Neural progenitor cell (in vitro differentiated cells): ENCODE results near the gene KCTD12. TPM values are rescaled to one million over a fixed set of nuclear protein-coding genes. Genes with fewer than 3 reads are reported as not detected.

ENCODE experiments used
- DNase-seq: peaks from one replicate; pipeline ENCODE4 v3.0.0-alpha.2; 2016; ENCODE audit warnings: low spot score
- H2AFZ ChIP-seq: fragments of 200-600 bp; sonication (generic); replicated peaks from 2 replicates; pipeline ENCODE4 v1.6.1; 2016; ENCODE audit warnings: antibody characterized with exemption
- H3F3A ChIP-seq: fragments of 200-600 bp; sonication (generic); 2 replicates; pipeline ENCODE4 v1.6.1; 2016; ENCODE audit warnings: antibody characterized with exemption, low read depth
- H3K27ac ChIP-seq: fragments of 200-600 bp; sonication (generic); 2 replicates; pipeline ENCODE4 v1.5.1; 2016; ENCODE audit warnings: mild to moderate bottlenecking
- H3K27me3 ChIP-seq: fragments of 200-600 bp; sonication (generic); 2 replicates; pipeline ENCODE4 v1.6.1; 2016; ENCODE audit warnings: mild to moderate bottlenecking, moderate library complexity
- H3K36me3 ChIP-seq: fragments of 200-600 bp; sonication (generic); 2 replicates; pipeline ENCODE4 v1.5.1; 2016
- H3K4me1 ChIP-seq: fragments of 200-600 bp; sonication (generic); 2 replicates; pipeline ENCODE4 v1.6.1; 2016; ENCODE audit warnings: mixed run types
- H3K4me2 ChIP-seq: fragments of 200-600 bp; sonication (generic); 2 replicates; pipeline ENCODE4 v1.6.1; 2016
- H3K4me3 ChIP-seq: fragments of 200-600 bp; sonication (generic); 2 replicates; pipeline ENCODE4 v1.5.1; 2016
- H3K79me2 ChIP-seq: fragments of 200-600 bp; sonication (generic); 2 replicates; pipeline ENCODE4 v1.6.1; 2016; ENCODE audit warnings: low read depth
- H3K9ac ChIP-seq: fragments of 200-600 bp; sonication (generic); 2 replicates; pipeline ENCODE4 v1.6.1; 2016
- H3K9me3 ChIP-seq: fragments of 200-600 bp; sonication (generic); 2 replicates; pipeline ENCODE4 v1.5.1; 2016; ENCODE audit warnings: low read depth
- H4K20me1 ChIP-seq: fragments of 200-600 bp; sonication (generic); 2 replicates; pipeline ENCODE4 v1.6.1; 2016; ENCODE audit warnings: low read depth
- H3K27ac Mint-ChIP-seq: 3 replicates; pipeline ENCODE4 v1.8.0; 2021; ENCODE audit warnings: mixed read lengths
- H3K27me3 Mint-ChIP-seq: 2 replicates; pipeline ENCODE4 v1.8.0; 2022; ENCODE audit warnings: low read depth, mild to moderate bottlenecking, inconsistent platforms, moderate library complexity, mixed read lengths; ENCODE audit not compliant: insufficient read depth
- H3K36me3 Mint-ChIP-seq: 3 replicates; pipeline ENCODE4 v1.8.0; 2021; ENCODE audit warnings: mixed read lengths
- H3K4me1 Mint-ChIP-seq: 3 replicates; pipeline ENCODE4 v1.8.0; 2021; ENCODE audit warnings: mixed read lengths
- H3K4me3 Mint-ChIP-seq: 3 replicates; pipeline ENCODE4 v1.8.0; 2021; ENCODE audit warnings: mild to moderate bottlenecking, moderate library complexity, mixed read lengths
- H3K9me3 Mint-ChIP-seq: 3 replicates; pipeline ENCODE4 v1.8.0; 2020; ENCODE audit warnings: mixed read lengths
- EZH2 ChIP-seq: fragments of 200-600 bp; sonication (generic); IDR thresholded peaks from 2 replicates; pipeline ENCODE4 v1.6.1; 2017; ENCODE audit warnings: antibody characterized with exemption, mild to moderate bottlenecking, moderate library complexity
- EZH2phosphoT487 ChIP-seq: fragments of 200-600 bp; sonication (generic); IDR thresholded peaks from 2 replicates; pipeline ENCODE4 v1.6.1; 2017; ENCODE audit warnings: antibody characterized with exemption
- total RNA-seq: library from RNA; depleted of rRNA; stranded (reverse); fragments of >200 nt; gene quantifications from 2 replicates; pipeline ENCODE4 v1.2.3, GENCODE V29; 2015; ENCODE audit warnings: low replicate concordance
- TF ChIP-seq, protein P1 (sequence below): fragments of 200-600 bp; sonication (generic); IDR thresholded peaks from 2 replicates; pipeline ENCODE4 v1.5.1; 2017; ENCODE audit warnings: antibody characterized with exemption, mild to moderate bottlenecking

KCTD12 gene
- total RNA-seq, 1 donor from 2014 or later = 1.9 TPM

DNA sequence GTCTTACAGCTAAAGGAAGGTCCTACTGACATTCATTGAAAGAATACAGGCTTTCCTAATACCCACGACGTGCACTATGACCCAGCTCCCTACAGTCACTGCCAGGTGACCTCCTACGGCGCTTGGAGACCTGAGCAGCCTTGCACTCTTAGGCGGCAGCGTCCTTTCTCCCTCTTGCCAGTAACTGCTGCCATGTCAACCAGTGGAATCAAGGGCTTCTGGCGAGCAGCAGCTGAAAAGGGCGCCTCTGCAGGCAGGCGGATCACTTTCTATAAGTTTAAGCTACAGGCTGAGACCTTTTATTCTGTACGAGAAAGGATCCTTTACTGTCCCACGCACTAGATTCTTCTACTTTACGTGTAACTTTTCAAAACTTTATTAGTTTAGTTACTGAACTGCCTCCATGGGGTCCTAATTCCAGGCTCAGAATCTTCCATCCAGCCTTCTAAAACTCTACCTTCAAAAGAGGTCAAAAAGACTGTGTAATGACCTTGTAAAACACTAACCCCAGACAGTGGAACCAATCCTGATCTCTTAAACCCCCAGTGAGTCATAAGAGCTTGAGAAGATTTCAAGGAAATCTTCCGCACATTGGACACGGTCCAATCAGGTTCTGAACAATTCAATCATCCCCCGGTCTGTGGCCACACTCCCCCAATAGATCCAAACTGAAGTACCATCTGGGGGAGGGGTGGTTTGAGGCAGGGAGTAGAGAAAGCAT is 1.9 kb downstream of the KCTD12 start:
- Mint-ChIP-seq H3K4me3 (peak overlapping the region; percentile 91), H3K36me3 (no peaks in the 10 kb centered on the region), H3K9me3 (no peaks in the 10 kb centered on the region), H3K27me3 (peaks cover 20% of the 10 kb centered on the region), H3K27ac (no peak overlapping the region), H3K4me1 (peaks cover 18% of the 10 kb centered on the region)
- Histone ChIP-seq H3K79me2 (no peaks in the 10 kb centered on the region), H4K20me1 (peaks cover 4% of the 10 kb centered on the region), H2AFZ (no peak overlapping the region), H3F3A (peaks cover 25% of the 10 kb centered on the region), H3K36me3 (no peaks in the 10 kb centered on the region), H3K9me3 (no peaks in the 10 kb centered on the region), H3K27ac (no peak overlapping the region), H3K4me1 (peaks cover 14% of the 10 kb centered on the region), H3K9ac (no peak overlapping the region), H3K4me3 (peak overlapping the region; percentile 68), H3K4me2 (peak overlapping the region; percentile 99), H3K27me3 (peaks cover 62% of the 10 kb centered on the region)
- TF ChIP-seq EZH2phosphoT487 (no peak), EZH2 (no peak)
- TF ChIP-seq, protein P1, sequence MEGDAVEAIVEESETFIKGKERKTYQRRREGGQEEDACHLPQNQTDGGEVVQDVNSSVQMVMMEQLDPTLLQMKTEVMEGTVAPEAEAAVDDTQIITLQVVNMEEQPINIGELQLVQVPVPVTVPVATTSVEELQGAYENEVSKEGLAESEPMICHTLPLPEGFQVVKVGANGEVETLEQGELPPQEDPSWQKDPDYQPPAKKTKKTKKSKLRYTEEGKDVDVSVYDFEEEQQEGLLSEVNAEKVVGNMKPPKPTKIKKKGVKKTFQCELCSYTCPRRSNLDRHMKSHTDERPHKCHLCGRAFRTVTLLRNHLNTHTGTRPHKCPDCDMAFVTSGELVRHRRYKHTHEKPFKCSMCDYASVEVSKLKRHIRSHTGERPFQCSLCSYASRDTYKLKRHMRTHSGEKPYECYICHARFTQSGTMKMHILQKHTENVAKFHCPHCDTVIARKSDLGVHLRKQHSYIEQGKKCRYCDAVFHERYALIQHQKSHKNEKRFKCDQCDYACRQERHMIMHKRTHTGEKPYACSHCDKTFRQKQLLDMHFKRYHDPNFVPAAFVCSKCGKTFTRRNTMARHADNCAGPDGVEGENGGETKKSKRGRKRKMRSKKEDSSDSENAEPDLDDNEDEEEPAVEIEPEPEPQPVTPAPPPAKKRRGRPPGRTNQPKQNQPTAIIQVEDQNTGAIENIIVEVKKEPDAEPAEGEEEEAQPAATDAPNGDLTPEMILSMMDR = peak; percentile 45
- peak; percentile 49 for DNase-seq

DNA sequence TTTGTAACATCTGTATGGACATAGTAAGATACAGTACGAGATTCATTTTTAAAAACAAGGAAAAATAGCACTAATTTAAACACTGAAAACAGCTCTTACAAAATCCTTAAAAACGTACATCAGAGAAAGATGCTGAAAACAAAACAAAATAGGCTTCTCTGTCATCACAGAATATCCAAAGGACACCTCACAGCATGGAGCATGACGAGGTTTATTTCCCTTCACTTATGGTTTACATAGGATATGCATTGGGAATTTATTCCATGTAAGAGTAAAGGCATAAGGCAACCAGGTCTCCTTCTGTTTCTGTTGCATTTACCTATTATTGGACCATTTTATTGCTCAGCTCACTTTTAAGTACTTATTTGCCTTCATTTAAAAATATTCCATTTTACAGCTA is 3.0 kb downstream of the KCTD12 start:
- Histone ChIP-seq H3K9ac (no peak overlapping the region), H3K27me3 (peaks cover 51% of the 10 kb centered on the region), H3K79me2 (no peaks in the 10 kb centered on the region), H4K20me1 (peaks cover 4% of the 10 kb centered on the region), H3K9me3 (no peaks in the 10 kb centered on the region), H3K4me2 (no peak overlapping the region), H3K4me1 (peaks cover 14% of the 10 kb centered on the region), H3K27ac (no peak overlapping the region), H3K4me3 (no peak overlapping the region), H3F3A (peaks cover 25% of the 10 kb centered on the region), H2AFZ (no peak overlapping the region), H3K36me3 (no peaks in the 10 kb centered on the region)
- H3K36me3 Mint-ChIP-seq = no peaks in the 10 kb centered on the region
- DNase-seq = no peak
- H3K27ac Mint-ChIP-seq = no peak overlapping the region
- TF ChIP-seq EZH2 (no peak), EZH2phosphoT487 (no peak)
- TF ChIP-seq, protein P1 = no peak
- H3K4me1 Mint-ChIP-seq = peaks cover 18% of the 10 kb centered on the region
- no peak overlapping the region for H3K4me3 Mint-ChIP-seq
- H3K27me3 Mint-ChIP-seq = peaks cover 20% of the 10 kb centered on the region
- no peaks in the 10 kb centered on the region for H3K9me3 Mint-ChIP-seq

DNA sequence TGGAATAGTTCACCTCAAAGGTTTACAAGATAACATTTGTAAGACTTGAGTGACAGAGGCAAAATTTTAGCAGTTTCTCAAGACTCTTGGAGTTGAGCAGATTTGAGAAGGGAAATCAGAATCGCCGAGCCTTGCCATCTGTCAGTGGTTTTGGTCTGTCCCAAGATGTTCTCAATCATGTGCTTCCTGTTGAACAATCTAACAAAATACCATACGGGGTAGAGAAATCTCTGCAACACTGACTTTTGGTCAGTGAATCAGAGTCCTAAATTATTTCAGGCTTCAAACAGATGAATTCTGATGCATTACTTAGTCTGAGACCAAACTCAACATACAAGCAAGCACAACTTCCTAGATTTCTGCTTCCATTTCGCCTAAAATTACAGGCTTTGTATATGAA is 3.8 kb downstream of the KCTD12 start:
- no peak overlapping the region for H3K27ac Mint-ChIP-seq
- Histone ChIP-seq H3F3A (peaks cover 25% of the 10 kb centered on the region), H3K79me2 (no peaks in the 10 kb centered on the region)

More for the DNA sequence above, 3.8 kb downstream of the KCTD12 start:
- peaks cover 4% of the 10 kb centered on the region for H4K20me1 ChIP-seq
- no peak overlapping the region for H3K9ac ChIP-seq
- no peaks in the 10 kb centered on the region for H3K36me3 Mint-ChIP-seq
- peaks cover 18% of the 10 kb centered on the region for H3K27me3 Mint-ChIP-seq
- peaks cover 43% of the 10 kb centered on the region for H3K27me3 ChIP-seq
- H3K4me3 Mint-ChIP-seq = no peak overlapping the region
- no peaks in the 10 kb centered on the region for H3K9me3 Mint-ChIP-seq
- no peak overlapping the region for H3K4me3 ChIP-seq
- H3K4me1 Mint-ChIP-seq = peaks cover 17% of the 10 kb centered on the region
- H3K27ac ChIP-seq = no peak overlapping the region
- no peak for DNase-seq
- H3K9me3 ChIP-seq = no peaks in the 10 kb centered on the region
- H3K4me2 ChIP-seq = no peak overlapping the region
- H3K36me3 ChIP-seq = no peaks in the 10 kb centered on the region
- peaks cover 11% of the 10 kb centered on the region for H3K4me1 ChIP-seq
- TF ChIP-seq, protein P1 = no peak
- TF ChIP-seq EZH2phosphoT487 (no peak), EZH2 (no peak)
- no peak overlapping the region for H2AFZ ChIP-seq
